HFFc6 (cell line): ENCODE data around the gene CREB5. TPM values are rescaled to one million over a fixed set of nuclear protein-coding genes. Genes with fewer than 3 reads are reported as not detected.

Source experiments
- DNase-seq: peaks from one replicate; pipeline ENCODE4 v3.0.0-alpha.2; 2018
- H3K27ac Mint-ChIP-seq: 2 replicates; pipeline ENCODE4 v1.8.0; 2020; ENCODE audit warnings: mild to moderate bottlenecking, mixed read lengths
- H3K27me3 Mint-ChIP-seq: 2 replicates; pipeline ENCODE4 v1.8.0; 2021; ENCODE audit warnings: mild to moderate bottlenecking, moderate library complexity, mixed read lengths; ENCODE audit not compliant: insufficient read depth
- H3K36me3 Mint-ChIP-seq: 2 replicates; pipeline ENCODE4 v1.8.0; 2021; ENCODE audit warnings: low read depth, mixed read lengths
- H3K4me1 Mint-ChIP-seq: 2 replicates; pipeline ENCODE4 v1.8.0; 2020; ENCODE audit warnings: low read depth, mixed read lengths
- H3K4me3 Mint-ChIP-seq: 2 replicates; pipeline ENCODE4 v1.8.0; 2020; ENCODE audit warnings: mild to moderate bottlenecking, moderate library complexity, mixed read lengths
- H3K9me3 Mint-ChIP-seq: 2 replicates; pipeline ENCODE4 v1.8.0; 2020; ENCODE audit warnings: mild to moderate bottlenecking, mixed read lengths
- total RNA-seq, 6 experiments: library from RNA; stranded (reverse); fragmentation: NEBNext Ultra II Directional; extraction: Animal tissue kit (Norgen Biotek cat#: 25700); gene quantifications; 2 replicates in 1 of 6; 3 replicates in 5 of 6; pipeline ENCODE4 v1.2.3, GENCODE V29; 2021
- TF ChIP-seq, protein P1 (sequence below): fragments of 200-600 bp; sonication (generic); IDR thresholded peaks from 2 replicates; pipeline ENCODE4 v1.5.0; 2021; ENCODE audit warnings: antibody characterized with exemption, mild to moderate bottlenecking

The CREB5 gene
- total RNA-seq, 6 experiments from 2014 or later = 0.60 to 0.90 (median 0.79) TPM

DNA sequence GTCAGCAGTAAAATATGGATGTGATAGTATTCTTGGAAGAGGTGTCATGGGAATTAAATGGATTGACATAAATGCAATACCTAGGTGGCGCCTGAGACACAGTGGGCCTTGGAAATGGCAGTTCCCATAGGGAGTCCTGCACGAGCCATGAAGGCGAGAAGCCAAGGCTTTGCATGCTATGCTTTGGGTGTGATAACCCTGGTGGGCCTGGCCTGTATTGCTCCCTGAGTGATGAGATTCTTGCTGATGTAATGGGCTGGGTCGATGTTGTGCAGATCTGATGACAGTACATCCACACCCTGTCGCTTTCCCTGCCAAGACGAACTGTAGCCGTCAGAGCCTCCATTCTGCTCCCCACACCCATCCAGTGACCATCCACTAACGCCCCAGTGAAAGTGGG lies 46.4 kb downstream of the CREB5 start:
- Mint-ChIP-seq H3K9me3 (peaks cover 12% of the 10 kb centered on the region), H3K4me1 (no peaks in the 10 kb centered on the region), H3K4me3 (no peak overlapping the region), H3K27me3 (peaks cover 1% of the 10 kb centered on the region; the same call in 1 of the 2 replicates), H3K36me3 (no peaks in the 10 kb centered on the region), H3K27ac (no peak overlapping the region)
- no peak for DNase-seq
- TF ChIP-seq, protein P1, sequence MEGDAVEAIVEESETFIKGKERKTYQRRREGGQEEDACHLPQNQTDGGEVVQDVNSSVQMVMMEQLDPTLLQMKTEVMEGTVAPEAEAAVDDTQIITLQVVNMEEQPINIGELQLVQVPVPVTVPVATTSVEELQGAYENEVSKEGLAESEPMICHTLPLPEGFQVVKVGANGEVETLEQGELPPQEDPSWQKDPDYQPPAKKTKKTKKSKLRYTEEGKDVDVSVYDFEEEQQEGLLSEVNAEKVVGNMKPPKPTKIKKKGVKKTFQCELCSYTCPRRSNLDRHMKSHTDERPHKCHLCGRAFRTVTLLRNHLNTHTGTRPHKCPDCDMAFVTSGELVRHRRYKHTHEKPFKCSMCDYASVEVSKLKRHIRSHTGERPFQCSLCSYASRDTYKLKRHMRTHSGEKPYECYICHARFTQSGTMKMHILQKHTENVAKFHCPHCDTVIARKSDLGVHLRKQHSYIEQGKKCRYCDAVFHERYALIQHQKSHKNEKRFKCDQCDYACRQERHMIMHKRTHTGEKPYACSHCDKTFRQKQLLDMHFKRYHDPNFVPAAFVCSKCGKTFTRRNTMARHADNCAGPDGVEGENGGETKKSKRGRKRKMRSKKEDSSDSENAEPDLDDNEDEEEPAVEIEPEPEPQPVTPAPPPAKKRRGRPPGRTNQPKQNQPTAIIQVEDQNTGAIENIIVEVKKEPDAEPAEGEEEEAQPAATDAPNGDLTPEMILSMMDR = no peak

DNA sequence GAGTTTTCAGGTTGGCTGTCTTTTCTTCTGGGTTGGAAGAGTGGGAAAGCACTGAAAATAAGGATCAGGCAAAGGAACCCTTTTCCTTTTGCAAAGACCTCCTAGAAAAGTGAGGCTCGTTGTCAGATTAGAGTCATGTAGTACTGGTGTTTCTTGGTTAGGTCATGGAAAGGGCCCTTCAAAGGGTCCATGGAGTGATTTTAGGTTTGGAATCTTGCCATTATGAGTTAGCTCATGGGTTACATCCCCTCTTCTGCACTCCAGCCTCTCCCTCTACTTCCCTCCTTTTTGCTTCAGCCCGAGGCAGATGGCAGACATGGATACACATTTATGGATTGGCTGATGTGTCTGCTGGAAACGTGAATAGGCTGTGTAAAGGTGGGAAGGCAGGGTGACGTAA lies 47.0 kb downstream of the CREB5 start:
- no peak overlapping the region for H3K4me3 Mint-ChIP-seq
- TF ChIP-seq, protein P1 = no peak
- no peaks in the 10 kb centered on the region for H3K4me1 Mint-ChIP-seq
- DNase-seq = no peak
- no peaks in the 10 kb centered on the region for H3K36me3 Mint-ChIP-seq
- H3K27ac Mint-ChIP-seq = no peak overlapping the region
- H3K27me3 Mint-ChIP-seq = peaks cover 1% of the 10 kb centered on the region; the same call in 1 of the 2 replicates
- peaks cover 14% of the 10 kb centered on the region for H3K9me3 Mint-ChIP-seq

DNA sequence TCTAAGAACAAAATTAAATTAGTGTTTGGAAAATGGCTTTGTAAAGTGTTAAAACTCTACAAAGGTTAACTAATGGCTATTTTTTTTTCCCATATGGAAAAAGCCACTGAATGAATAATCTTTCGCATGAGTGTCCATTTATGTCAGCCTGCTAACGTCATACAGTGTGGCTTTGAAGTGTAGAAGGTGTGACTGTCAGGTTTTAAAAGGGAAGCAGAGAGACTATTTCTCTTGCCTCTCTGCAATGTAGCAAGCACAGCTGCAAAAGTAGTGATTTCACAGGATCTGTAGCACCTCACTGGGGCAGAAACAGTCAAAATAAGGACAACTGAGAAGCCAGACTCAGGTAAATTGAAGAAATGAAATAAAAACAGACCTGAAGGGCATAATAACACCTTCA lies 53.4 kb downstream of the CREB5 start:
- H3K27me3 Mint-ChIP-seq = peaks cover 10% of the 10 kb centered on the region; the same call in 1 of the 2 replicates
- no peak overlapping the region for H3K27ac Mint-ChIP-seq
- no peak overlapping the region for H3K4me3 Mint-ChIP-seq
- no peak for DNase-seq
- H3K9me3 Mint-ChIP-seq = peaks cover 4% of the 10 kb centered on the region
- no peaks in the 10 kb centered on the region for H3K4me1 Mint-ChIP-seq
- no peaks in the 10 kb centered on the region for H3K36me3 Mint-ChIP-seq
- TF ChIP-seq, protein P1 = no peak

DNA sequence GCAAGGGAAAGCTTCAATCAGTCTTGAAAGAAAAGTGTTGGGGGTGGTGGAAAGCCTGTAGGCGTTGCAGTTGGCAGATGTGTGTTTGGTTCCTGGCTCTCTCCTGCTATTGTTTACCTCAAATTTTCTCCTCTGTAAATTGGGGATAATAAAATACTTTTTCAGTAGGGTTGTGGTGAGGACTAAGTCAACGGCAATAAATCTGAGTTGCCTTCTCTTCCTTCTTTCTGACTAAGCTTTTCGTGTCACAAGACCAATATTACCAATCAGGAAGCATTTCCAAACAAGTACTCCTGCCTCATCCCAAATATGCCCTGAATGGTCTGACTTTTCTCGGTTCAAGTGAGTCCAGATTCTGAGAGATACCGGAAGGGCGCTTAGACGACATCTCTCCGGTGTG lies 54.0 kb downstream of the CREB5 start:
- no peak overlapping the region for H3K4me3 Mint-ChIP-seq
- H3K4me1 Mint-ChIP-seq = no peaks in the 10 kb centered on the region
- H3K36me3 Mint-ChIP-seq = no peaks in the 10 kb centered on the region
- TF ChIP-seq, protein P1 = no peak
- H3K9me3 Mint-ChIP-seq = peaks cover 3% of the 10 kb centered on the region; the same call in 1 of the 2 replicates
- H3K27me3 Mint-ChIP-seq = peaks cover 9% of the 10 kb centered on the region; the same call in 1 of the 2 replicates
- H3K27ac Mint-ChIP-seq = no peak overlapping the region
- no peak for DNase-seq

DNA sequence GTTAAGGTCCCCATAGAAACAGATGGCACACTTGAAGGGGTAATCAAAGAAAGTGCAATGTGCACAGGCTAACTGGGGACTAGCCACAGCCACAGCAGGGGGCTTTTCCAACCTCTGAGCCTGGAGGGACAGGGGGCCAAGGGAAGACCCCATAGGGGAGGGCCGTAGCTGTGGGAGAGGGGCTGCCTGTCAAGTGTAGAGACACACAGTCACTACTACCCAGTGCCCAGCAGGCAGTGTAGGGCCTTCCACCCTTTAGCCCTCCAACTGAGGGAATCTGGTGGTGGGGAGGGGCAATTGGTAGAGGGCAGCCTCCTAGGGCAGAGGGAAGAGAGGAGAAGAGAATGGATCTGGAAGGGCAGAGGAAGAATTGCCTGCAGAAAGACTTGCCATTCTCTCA lies 54.6 kb downstream of the CREB5 start:
- H3K36me3 Mint-ChIP-seq = no peaks in the 10 kb centered on the region
- TF ChIP-seq, protein P1 = no peak
- DNase-seq = no peak
- peaks cover 3% of the 10 kb centered on the region; the same call in 1 of the 2 replicates for H3K9me3 Mint-ChIP-seq
- H3K27ac Mint-ChIP-seq = no peak overlapping the region
- H3K4me1 Mint-ChIP-seq = no peaks in the 10 kb centered on the region
- H3K27me3 Mint-ChIP-seq = peaks cover 9% of the 10 kb centered on the region; the same call in 1 of the 2 replicates
- H3K4me3 Mint-ChIP-seq = no peak overlapping the region

DNA sequence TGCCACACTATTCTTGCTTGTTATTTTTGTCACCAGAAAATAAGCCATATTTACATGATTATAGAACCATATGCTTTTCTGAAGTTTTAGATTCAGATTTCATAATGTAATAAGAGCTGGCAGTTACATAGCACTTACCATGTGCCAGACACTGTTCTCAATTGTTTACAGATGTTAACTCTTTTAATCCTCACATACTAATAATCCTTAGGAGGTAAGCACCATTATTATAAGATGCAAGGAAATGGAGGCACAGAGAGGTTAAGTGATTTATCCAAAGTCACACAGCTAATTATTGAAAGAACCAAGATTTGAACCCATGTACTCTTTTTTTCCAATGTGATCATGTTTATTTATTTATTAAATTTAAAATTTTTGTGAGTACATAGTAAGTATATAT lies 57.2 kb downstream of the CREB5 start:
- TF ChIP-seq, protein P1 = no peak
- Mint-ChIP-seq H3K4me3 (no peak overlapping the region), H3K27me3 (peaks cover 9% of the 10 kb centered on the region; the same call in 1 of the 2 replicates), H3K4me1 (no peaks in the 10 kb centered on the region), H3K36me3 (no peaks in the 10 kb centered on the region), H3K27ac (no peak overlapping the region), H3K9me3 (no peaks in the 10 kb centered on the region; the same call in 1 of the 2 replicates)
- no peak for DNase-seq
